RWPE1 (cell line): ENCODE data around the gene LRRC32.

Source experiments
- CTCF ChIA-PET: fragments of 350-600 bp; sonication (Branson Sonifier 250); formaldehyde crosslinking; extraction: SDS; loops from one replicate; lab custom pipeline; 2021; lab: Yijun Ruan, JAX
- POLR2A ChIA-PET: fragments of 400-600 bp; formaldehyde crosslinking; extraction: SDS; loops from one replicate; lab custom pipeline; 2020; ENCODE audit warnings: antibody characterized with exemption; ENCODE audit not compliant: low non-redundant PET; lab: Yijun Ruan, JAX
- DNase-seq: peaks from one replicate; pipeline ENCODE4 v3.0.0; 2012; ENCODE audit warnings: low spot score
- H3K27ac ChIP-seq: fragments of 450-650 bp; 2 replicates; pipeline ENCODE4 v1.5.1; 2017
- CTCF ChIP-seq: fragments of 450-650 bp; conservative IDR thresholded peaks from 2 replicates; pipeline ENCODE4 v1.5.1; 2017; ENCODE audit warnings: low read depth, mild to moderate bottlenecking

LRRC32 gene

GRCh38 chr11:76625472-76626186, 44.9 kb downstream of the LRRC32 start:
- no peak overlapping the region for H3K27ac ChIP-seq
- no peak for DNase-seq
- TF ChIP-seq CTCF = no peak
- ChIA-PET CTCF (no interaction called here), POLR2A (no interaction called here)

- no peak for DNase-seq
- ChIA-PET POLR2A (no interaction called here), CTCF (interaction anchor here (0.6 kb wide), 1 partner anchor 1444 kb away, joined by 3 read pairs; no protein-coding TSS in a partner anchor)
- TF ChIP-seq CTCF = no peak
- no peak overlapping the region for H3K27ac ChIP-seq
Observed at GRCh38 chr11:76624500-76625379, 45.8 kb downstream of the LRRC32 start.

GRCh38 chr11:76623884-76624419, 46.6 kb downstream of the LRRC32 start:
- POLR2A ChIA-PET = no interaction called here
- no peak for DNase-seq
- no peak overlapping the region for H3K27ac ChIP-seq
- TF ChIP-seq CTCF = no peak
- CTCF ChIA-PET = no interaction called here

GRCh38 chr11:76623171-76623883, 47.2 kb downstream of the LRRC32 start:
- TF ChIP-seq CTCF = no peak
- no peak for DNase-seq
- POLR2A ChIA-PET = no interaction called here
- CTCF ChIA-PET = no interaction called here
- no peak overlapping the region for H3K27ac ChIP-seq

- no peak for DNase-seq
- TF ChIP-seq CTCF = no peak
- ChIA-PET POLR2A (no interaction called here), CTCF (no interaction called here)
- H3K27ac ChIP-seq = no peak overlapping the region
Observed at GRCh38 chr11:76622493-76623094, 48.0 kb downstream of the LRRC32 start.
